Stimulated activated CD4-positive, alpha-beta T cell treated with anti-CD3 and anti-CD28 coated beads, TNF-alpha, amount 100 ng/mL, for 24 hours (primary cell): ENCODE measurements around the gene APC.
"Not testable (repeated sequence)": the region's sequence is repeated elsewhere in the genome, so short reads cannot be mapped to it uniquely, and the experiment has no call there.

Source experiments
- DNase-seq, 3 experiments: peaks; one replicate each; pipeline ENCODE4 v3.0.0-alpha.2; 2020; ENCODE audit warnings: low read depth in 3 of 3

APC gene

GRCh38 chr5:112857866-112858265, 120.2 kb downstream of the APC start:
- no peak for DNase-seq

DNA sequence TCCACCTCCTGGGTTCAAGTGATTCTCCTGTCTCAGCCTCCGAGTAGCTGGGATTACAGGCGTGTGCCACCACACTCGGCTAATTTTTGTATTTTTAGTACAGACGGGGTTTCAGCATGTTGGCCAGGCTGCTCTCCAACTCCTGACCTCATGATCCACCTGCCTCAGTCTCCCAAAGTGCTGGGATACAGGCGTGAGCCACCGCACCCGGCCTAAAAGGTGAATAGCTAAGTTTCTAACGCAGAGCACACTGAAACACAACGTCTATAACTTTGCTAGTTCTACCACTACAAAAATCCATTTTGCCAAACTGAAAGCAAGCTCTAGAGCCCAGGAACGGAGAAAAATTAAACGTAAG, 122.9 kb downstream of the APC start:
- DNase-seq = not testable (repeated sequence)

- DNase-seq = peak; percentile 85 to 90 (median 86)
These were observed 123.4 kb downstream of the APC start, which contains the start of gene SRP19 for GRCh38 chr5:112860929-112861637. SRP19 (plus strand) TSS chr5:112861287; CDS start chr5:112861377, 90 bp downstream.

DNA sequence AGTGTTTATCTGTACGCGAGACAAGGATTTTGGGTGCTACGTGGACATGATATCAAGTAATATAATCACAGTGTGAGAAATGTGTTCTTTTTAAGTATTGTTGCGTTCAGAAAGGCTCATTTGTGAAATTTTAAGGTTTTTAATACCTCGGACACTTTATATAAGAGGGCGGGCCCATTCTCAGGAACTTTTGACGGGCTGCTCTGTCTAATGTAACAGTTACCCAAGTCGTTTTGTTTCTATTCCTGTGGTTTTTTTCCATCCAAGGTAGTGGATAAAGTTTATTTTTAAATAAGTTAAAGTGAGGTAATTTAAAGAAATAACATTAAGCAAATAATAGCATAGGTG, 123.9 kb downstream of the APC start:
- DNase-seq = no peak

GRCh38 chr5:112862085-112862484, 124.4 kb downstream of the APC start:
- no peak for DNase-seq

DNA sequence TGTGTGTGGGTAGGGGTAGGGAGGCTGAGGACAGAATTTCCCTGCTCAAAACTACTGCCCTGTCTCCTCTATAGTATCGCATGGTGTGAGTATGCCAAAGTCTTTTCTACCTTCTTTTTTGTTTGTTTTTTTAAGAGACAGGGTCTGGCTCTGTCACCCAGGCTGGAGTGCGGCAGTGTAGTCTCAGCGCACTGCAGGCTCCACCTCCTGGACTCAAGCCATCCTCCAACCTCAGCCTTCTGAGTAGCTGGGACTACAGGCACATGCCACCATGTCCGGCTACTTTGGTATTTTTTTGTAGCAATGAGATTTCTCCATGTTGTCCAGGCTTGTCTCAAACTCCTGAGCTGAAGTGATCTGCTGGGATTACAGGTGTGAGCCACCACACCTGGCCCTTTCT, 125.9 kb downstream of the APC start:
- DNase-seq = no peak

DNA sequence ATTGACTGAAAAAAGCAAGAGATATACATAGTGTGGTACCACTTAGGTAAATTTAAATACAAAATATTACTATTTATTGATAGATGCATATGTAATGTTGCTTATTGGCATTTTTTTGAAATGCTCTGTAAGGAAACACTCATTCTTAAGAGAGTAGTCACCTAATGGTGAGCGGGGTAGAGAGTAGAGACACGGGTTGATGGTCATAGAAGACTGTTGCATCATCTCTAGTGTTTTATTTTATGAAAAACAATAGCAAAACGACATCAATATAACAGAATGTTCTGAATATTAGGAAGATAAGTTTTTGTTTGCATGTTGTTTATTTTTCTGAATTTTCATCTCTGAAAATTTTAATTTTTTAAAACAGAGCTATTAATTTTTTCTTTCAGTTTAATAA, 127.4 kb downstream of the APC start:
- no peak for DNase-seq

- DNase-seq = no peak
These were observed 129.1 kb downstream of the APC start for GRCh38 chr5:112866739-112867138.

GRCh38 chr5:112867411-112867810, 129.7 kb downstream of the APC start:
- DNase-seq = no peak

DNA sequence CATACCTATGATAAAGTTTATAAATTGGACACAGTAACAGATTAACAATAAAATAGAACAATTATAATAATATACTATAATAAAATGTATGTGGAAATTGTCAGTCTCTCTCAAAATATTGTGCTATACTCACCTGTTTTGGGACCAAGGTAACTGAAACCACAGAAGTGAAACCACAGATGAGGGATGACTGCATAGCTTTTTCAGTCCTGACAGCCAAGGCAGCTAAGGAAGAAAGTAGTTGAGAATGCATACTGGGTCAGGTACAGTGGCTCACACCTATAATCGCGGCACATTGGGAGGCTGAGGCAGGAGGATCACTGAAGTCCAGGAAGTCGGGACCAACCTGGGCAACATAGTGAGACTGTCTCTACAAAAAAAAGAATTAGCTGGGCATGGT, 132.3 kb downstream of the APC start:
- no peak for DNase-seq

DNA sequence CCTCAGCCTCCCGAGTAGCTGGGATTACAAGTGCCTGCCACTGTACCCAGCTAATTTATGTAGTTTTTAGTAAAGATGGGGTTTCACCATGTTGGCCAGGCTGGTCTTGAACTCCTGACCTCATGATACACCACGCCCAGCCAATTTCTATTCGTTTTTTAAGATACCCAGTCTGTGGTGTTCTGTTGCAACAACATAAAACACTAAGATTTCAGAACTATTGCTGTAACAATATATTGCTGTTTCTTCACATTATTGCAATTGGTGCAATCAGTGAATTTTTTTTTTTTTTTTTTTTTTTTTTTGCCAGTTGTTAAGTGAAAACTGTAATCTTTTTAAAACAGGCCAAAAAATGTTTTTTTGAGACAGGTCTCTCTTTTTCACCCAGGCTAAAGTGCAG, 133.3 kb downstream of the APC start:
- no peak for DNase-seq

DNA sequence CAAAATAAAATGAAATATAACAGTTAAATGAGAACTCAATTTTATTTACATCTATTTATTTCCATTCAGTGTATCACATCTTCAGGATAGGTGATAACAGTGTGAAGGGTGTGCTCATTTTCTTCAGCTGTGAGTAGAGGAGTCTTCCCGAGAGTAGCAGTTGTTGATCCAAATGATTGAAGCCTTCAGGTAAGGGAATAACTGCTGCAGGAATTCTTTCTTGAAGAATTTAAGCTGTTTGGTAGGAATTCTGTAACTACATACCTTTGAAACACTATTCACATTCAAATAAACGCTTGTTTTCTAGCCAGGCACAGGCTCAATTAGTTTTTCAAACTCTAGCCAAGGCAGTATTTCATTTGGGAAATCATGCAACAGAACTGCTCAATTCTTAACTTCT, 138.7 kb downstream of the APC start:
- DNase-seq = no peak

- DNase-seq = no peak
These were observed 140.4 kb downstream of the APC start for GRCh38 chr5:112878101-112878500.

DNA sequence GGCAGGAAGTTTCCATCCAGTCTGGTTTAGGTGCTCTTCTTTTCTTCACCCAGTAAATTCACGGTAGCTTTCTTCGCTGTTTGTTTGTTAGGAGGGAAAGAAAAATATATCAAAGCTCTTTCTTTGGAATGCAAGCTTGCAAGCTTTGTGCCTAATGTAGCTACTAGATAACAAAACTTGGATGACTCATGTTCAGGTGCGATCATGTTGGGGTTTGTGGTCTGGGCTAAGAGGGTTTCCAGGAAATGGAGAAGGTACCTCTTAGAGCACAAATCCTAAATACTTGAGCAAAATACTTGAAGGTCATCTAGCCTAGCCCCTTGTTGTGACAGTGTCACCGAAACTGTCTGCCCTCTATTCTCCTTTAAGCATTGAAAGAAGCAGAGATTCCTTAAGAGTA, 141.1 kb downstream of the APC start:
- peak in 2 of 3 experiments; percentile 36 to 38 for DNase-seq

GRCh38 chr5:112880219-112880964, 142.7 kb downstream of the APC start:
- no peak for DNase-seq

GRCh38 chr5:112883192-112883591, 145.5 kb downstream of the APC start:
- DNase-seq = no peak

GRCh38 chr5:112885001-112885400, 147.3 kb downstream of the APC start:
- no peak for DNase-seq

DNA sequence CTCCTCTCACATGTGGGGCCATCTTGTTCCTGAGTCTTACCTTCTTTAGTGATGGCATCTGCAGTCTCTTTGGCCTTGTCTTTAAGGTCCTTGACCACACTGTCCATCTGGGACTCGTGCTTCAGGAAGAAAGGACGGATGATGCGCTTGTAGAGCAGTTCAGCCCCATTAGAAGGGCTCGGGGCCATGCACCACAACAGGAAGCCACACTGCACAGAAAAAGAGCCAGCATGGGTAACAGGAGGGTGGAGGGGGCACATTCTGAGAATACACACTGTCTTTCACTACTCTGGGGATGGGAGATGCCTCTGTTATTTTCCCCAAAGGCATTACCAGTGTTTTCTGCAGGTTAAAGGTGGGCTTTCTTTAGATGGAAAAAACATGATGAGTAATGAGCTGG, 149.3 kb downstream of the APC start:
- DNase-seq = no peak

GRCh38 chr5:112892066-112892465, 154.4 kb downstream of the APC start:
- not testable (repeated sequence) for DNase-seq

- DNase-seq = no peak
These were observed 155.1 kb downstream of the APC start for GRCh38 chr5:112892776-112893175.

DNA sequence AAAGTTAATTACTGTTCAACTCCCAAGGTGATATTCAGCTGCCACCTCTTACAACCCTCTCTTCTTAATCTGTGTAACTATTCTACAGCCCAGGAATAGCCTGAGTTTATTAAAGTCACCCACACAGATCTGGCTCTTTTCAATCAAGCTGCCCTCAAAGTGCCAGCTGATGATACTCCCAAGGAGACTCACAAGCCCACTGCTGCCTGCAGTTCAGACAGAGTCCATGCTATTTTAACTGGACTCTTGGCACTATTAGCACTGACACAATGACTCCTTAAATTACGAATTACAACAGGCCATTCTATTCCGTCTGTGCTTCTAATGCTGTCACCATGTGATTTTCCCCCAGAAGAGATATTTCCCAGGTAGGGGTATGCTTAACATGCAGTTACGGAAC, 158.0 kb downstream of the APC start:
- DNase-seq = no peak
